Activated CD4-positive, CD25-positive, alpha-beta regulatory T cell treated with anti-CD3 and anti-CD28 coated beads, Interleukin-2, amount 50 U/mL, for 24 hours (primary cell): ENCODE measurements around the gene DMGDH.
A peak's percentile ranks its signal among the peaks of the same experiment; 100 is the strongest.
"Not testable (repeated sequence)": the region's sequence is repeated elsewhere in the genome, so short reads cannot be mapped to it uniquely, and the experiment has no call there.

Source experiments
- ATAC-seq, 2 donors: fragments of 150-1000 bp; cut with Tn5 transposase; one replicate each; pipeline ENCODE4 v1.10.0; 2021; ENCODE audit warnings: mild to moderate bottlenecking in 1 of 2, moderate library complexity in 1 of 2

The DMGDH gene

DNA sequence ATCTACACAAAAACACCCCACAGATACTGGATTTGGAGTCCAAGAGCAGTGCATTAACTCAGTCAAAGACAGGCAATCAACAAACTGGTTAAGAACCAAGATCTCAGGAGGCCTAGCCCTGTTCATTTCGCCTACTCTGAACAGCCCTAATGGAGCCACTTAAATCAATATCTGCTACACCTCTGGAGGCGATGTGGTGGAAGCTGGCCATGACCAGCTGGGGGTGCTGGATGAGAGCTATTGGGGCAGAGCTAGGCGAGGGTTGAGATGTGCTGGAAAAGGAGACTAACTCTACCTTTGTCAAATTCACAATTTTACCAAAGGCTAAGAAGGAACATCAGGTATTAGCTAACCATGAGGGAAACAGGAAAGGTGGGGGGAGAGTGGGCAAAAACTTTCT lies 61.1 kb downstream of the DMGDH start:
- ATAC-seq = no peak

DNA sequence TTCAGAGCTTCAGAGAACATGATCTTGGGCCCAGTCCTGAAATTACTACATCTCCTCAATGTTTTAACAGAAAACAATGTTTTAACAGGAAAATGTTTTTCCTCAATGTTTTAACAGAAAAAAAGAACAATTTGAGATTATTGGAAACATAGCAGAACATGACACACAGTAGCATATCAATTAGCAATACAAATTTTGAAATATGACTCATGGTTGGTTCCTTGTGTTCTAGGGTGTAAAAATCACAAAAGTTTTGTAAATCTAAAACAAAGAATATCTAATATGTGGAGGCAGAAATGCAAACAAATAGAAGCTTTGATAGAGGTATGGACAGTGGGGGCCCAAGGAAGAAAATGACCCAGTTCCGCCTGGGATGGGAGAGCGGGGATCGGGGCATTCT lies 61.6 kb downstream of the DMGDH start:
- ATAC-seq = no peak

DNA sequence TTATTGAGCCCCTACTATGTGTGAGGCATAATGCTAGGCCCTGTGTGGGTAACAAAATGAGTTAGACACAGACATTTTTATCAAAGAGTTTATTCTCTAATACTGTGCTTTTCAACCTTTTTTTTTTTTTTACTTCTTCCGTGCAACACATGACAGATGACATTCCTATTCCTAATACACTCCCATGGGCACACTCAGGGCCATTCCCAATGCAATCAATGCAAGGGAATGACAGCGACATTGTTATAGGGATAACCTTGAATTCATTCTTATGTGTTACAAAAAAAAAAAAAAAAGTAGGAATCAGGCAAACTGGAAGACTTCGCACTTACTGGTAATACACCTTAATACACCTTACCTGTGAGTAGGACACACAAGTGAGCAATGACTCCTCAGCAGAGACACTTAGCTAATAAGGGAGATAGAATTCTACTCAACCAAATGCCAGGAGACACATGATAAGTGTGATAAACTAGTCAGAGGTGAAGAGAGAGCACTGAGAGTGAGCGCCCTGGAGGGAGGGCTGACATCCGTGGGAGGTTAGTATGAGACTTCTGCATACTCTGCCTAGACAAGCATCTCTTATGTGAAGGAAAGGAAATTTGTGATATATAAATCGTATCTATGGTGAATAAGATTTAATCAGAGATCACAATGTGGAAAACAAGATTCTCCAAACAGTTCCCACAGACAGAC lies 63.4 kb downstream of the DMGDH start:
- no peak for ATAC-seq

DNA sequence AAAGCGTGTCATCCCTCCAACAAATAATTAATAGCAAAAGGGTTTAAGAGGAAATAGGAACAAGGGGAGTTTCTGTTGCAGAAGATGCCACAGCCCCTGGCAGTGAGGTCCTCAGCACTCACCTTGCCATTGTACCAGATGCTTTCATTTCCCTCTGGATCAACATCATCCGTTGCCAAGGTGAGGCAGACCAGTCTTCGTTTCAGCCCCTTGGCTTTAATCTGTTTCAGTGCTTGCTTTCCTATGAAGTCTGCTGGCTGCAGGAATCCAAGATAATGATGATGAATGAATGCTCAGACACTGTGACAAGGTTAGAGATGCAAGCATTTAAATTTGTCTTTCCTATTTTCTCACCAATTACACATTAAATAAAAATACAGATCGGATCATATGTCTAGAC lies 64.3 kb downstream of the DMGDH start:
- no peak for ATAC-seq

DNA sequence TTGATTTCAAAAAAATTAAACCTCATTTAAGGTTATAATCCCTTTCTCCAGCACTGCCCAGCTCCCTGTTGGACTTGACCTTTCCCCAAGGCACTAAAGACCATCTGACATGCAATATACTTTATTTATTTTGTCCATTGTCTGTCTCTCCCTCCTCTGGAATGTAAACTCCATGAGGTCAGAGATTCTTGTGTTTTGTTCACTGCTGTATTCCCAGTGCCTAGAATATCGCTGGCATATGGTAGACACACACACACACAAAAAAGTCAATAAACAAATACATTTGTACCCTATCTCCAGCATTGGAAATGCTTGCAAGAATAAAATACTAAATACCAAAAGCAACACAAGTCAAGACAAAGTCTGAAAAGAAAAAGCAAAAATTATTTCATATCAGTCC lies 67.1 kb downstream of the DMGDH start:
- ATAC-seq = no peak

DNA sequence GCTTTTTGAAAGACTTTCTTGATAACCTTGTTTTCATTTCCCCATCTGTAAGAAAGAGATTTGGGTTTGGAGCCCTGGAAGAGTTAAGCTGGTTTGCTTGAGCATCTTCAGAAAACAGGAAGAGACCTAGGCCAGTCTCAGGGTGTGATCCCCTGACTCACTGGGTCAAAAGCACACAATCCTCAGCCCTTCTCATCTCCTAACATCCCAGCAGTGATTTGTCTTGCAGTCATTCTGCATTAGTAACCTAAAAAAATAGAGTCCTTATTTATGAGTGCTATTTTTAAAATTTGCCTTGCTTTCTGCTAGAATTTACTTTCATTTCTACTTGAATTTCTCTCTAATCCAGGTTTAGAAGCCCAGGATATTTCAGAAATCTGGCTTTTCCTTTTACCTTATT lies 68.0 kb downstream of the DMGDH start:
- ATAC-seq = no peak

DNA sequence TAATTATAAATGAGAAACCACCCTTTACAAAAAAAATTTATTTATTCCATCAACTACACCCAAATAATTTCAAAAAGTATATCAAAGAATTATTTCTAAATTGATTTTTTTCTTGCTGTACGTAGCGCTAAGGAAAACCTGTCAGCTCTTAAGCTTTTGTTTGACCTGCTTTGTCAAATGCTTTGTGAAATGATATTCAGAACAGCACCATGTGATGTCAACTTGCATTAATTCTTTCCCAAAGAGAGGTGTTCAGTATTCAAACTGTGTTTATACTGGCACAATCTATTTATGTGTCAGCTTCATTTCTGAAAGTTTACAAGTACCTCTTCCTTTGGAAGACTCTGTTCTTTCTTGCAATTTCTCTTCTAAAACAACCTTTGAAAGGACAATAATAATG lies 72.4 kb downstream of the DMGDH start:
- ATAC-seq = no peak

DNA sequence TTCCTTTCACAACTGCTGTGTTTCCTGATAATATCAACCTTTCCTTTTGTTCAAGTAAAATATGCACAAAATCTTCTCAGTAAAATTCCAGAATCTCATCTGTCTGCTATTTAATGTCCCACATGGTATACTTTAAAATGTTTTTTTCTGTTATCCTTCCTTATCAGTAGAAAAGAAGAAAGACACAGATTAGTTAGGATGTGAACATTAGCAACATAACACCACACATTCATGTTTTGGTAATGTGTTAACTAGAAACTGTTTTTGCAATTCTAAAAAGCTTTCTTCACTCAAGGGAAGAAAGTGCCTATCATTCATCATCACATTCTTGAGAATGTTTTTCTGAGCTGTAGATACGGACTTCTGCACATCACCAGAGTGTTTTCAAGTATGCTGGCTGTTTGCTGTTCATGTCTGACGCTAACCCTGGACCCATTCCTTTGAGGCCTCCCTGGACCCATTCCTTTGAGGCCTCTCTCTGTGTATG lies 73.9 kb downstream of the DMGDH start:
- no peak for ATAC-seq

DNA sequence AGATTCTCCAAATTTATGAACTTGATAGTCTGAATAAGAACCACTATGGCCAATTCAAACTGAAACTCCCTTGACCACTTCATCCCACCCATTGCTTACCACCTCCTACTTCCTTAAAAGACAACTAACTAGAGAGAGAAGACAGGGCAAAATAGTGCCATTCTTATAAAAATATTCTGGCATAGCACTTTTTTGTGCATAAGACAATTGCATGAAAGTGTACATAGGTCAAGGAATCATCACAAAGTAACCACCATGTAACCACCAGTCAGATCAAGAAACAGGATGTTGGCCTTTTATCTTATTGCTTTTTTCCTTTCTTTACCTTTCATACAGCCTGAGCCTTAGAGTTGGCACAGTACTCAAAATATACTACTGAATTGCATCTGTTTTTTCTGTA lies 76.3 kb downstream of the DMGDH start:
- no peak for ATAC-seq

DNA sequence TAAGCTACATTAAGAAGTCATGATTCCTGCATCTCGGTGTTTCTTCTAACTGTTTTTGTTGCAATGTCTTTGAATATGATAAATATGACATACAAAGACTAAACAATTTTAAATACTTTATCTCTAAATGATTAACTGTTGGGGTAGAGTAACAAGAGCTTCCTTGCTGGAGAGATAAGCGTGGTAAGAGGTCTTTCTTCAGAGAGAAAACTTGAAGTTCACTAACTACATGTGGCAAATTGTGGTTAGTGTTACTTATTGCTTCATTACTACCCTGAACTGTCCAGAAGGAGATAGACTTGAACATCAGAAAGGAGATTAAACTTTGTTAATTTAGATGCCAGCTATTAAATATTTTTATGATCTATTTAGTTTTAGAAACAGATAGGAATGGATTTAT lies 77.3 kb downstream of the DMGDH start:
- ATAC-seq = no peak

DNA sequence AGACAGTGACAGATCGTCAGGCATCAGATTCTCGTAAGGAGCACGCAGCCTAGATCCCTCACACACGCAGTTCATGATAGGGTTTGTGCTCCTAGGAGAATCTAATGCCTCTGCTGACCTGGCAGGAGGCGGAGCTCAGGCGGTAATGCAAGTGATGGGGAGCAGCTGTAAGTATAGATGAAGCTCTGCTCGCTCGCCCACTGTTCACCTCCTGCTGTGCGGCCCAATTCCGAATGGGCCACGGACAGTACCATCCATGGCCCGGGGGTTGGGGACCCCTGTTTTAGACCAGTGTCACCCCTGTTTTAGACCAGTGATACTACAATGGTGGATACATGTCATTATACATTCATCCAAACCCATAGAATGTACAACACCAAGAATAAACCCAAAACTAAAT lies 80.4 kb downstream of the DMGDH start:
- ATAC-seq = no peak

DNA sequence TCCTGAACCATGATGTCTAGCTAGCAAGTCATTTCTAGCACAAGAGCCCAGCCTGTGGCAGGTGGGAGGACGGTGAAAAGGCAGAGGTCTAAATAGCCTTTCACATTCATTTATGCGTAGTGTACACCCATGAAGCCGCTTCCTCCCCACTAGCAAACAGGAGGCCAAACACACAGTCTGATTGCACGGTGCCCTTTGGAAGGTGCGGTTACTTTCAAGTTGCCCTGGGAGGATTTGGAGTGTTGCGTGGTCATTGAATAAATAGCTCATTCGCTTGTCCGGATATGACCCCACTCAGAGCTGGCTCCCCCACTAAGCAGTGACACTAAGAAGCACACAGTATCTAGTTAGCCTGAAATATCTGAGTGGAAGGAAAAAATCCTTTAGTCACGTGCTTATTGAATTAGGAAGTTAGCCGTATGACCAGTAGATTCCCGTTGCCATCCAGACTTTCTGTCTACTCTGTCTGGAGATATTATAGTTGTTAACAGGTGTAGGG lies 83.7 kb downstream of the DMGDH start:
- peak; percentile 82 for ATAC-seq

DNA sequence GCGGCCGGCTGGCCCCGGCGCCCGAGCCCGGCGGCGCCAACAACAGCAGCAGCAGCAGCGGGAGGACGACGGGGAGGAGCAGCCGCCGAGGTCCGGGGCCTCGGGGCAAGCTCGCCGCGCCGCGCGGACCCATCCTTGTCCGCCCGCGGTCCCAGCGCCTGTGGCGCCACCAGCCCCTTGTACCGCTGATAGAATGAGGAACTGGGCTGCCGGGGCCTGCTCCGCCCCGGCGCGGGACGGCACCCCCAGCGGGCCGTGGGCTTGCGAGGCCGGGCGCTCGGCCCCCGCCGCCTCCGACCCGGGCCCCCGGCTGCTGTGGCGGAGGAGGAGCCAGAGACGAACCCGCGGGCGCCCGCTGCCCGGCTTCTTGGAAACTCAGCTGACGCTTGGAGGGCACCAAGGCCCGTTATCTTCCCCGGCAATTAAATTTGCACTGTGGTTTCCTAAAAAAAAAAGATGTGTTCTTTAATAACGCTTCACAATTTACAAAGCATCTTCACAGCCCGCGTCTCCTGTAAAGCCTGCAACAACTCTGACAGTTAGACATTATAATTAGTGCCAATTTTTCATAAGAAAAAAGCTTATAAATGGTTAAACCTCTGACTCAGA lies 84.3 kb downstream of the DMGDH start, which contains the start of gene ARSB:
ARSB (minus strand) TSS at position 195 of the 609 bp plus-strand sequence; CDS start at position 133, 62 bp downstream.
- ATAC-seq = peak; percentile 42 to 47

DNA sequence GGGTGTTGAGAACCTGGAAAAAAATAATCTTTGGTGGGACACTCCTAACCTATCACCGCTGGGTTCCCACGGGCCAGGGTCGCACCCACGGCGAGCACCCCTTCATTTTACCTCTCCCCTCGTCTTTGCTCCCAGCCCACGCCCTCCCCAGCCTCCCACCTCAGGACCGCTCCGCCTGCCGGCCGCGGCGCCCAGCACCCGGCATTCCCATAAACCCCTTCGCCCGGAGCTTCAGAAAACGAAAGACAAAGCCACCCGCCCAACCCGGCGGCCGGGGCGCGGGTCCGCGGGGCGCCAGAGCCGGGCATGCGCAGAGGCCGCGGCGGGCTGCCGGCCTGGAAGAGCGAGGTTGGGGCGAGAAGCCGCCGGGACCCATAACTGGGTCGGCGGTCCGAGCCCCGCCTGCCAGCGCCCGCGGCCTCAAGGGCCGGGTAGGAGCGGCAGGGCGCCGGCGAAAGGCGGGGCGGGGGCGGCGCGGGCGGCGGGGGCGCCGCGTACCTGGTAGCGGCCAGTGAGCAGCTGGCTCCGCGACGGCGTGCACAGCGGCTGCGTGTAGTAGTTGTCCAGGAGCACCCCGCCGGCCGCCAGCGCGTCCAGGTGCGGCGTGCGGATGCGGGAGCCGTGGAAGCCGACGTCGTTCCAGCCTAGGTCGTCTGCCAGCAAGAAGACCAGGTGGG lies 84.9 kb downstream of the DMGDH start:
- peak; percentile 54 to 59 for ATAC-seq

DNA sequence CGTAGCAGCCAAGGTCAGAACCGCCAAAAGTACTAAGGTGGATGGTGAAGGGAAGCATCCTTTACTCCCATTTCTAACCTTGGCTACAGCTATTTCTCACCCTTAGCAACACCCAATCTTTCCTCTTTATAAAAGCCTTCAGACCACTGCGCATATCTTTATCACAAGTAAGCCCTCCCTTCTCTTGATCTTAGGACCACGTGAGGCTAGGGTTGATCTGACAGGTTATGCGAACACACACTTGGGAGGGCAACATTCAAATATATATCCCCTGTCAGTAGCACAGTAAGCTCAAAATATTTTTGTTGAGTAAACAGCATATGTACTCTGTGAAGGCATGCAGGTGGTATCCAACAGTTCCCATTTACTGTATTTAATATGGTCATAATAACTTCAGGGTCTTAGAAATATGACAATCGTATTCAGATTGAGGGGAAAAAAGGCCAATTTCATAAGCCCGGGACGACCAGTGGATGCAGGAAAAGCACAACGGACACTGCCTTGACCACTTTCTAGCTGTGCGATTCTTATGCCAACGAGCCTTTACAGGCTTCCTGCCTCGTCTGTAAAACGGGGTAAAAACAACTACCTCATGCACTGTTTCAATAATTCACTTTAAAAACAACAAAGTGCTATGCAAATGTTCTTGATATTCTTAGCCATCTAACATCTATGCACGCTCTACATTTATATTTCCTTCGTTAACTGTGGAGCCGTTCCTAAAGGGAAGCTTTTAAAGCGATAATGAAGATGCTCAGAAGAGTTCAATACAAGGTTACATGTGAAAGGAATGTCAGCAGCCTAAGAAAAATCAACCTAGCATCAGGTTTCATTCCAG lies 85.7 kb downstream of the DMGDH start:
- no peak for ATAC-seq

DNA sequence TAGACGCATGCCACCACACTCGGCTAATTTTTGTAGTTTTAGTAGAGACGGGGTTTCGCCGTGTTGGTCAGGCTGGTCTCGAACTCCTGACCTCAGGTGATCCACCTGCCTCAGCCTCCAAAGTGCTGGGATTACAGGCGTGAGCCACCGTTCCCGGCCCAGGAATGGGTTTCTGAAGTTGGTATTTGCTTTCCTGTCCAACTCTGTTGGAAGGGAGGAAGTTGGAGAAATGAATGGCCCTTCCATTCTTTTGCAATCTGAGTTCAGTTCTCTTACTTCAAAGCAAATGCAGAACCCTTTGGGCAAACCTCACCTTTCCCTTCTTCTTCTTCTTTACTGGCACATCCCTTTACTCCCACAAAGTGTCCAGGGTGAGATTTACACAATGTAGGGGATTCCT lies 86.3 kb downstream of the DMGDH start:
- ATAC-seq = not testable (repeated sequence)

DNA sequence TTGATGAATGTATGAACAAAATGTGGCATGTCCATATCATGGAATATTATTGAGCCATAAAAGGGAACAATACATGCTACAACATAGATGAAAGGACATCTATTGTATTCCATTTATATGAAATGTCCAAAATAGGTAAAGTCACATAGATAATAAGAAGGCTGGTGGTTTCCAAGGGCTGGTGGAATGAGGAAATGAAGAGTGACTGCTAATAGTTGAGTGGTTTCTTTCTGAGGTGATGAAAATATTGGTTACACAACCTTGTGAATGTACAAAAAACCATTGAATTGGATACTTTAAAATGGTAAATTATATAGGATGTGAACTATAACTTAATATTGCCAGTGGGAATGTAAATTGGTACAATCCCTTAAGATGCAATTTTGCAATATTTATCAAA lies 89.6 kb downstream of the DMGDH start:
- no peak for ATAC-seq

DNA sequence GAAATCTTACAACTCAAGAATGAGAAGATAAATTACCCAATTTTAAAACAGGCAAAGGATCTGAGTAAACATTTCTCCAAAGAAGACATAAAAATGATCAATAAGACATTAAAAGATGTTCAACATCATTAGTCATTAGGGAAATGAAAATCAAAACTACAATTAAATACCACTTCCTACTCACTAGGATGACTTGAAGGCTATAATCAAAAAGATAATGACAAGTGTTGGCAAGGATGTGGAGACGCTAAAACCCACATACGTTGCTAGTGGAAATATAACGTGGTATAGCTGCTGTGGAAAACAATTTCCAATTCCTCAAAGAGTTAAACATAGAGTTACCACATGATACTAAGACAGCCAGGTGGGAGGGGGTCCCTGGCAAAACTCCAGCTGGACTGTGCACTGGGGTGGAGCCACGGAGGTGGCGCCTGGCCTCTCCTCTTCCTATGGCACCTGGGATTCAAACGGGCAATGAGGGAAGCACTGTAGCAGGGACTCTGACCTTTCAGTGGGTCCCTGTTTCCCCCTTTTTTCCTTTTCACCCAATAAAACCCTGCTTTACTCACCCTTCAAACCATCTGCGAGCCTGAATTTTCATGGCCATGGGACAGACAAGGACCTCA lies 90.2 kb downstream of the DMGDH start:
- ATAC-seq = peak in 1 of 2 donors; percentile 42

DNA sequence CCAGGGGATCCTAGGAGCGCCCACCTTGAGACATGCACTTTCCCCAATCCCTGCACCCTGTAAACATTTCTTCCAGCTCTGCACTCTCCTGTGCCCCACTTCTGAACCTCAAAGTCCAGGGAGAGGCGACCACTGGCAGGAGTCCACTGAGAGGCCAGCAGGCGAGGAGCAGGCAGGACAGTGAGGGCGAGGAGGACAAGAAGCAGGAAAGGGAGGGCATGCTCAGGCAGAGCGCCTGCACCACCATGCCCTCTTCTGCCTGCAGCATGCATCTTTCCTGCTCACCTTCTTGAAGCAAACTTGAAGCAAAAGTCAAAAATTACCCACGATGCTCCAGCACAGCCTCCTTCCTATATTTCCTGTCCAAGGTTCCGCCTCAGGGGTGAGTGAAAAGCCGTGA lies 94.4 kb downstream of the DMGDH start:
- no peak for ATAC-seq

DNA sequence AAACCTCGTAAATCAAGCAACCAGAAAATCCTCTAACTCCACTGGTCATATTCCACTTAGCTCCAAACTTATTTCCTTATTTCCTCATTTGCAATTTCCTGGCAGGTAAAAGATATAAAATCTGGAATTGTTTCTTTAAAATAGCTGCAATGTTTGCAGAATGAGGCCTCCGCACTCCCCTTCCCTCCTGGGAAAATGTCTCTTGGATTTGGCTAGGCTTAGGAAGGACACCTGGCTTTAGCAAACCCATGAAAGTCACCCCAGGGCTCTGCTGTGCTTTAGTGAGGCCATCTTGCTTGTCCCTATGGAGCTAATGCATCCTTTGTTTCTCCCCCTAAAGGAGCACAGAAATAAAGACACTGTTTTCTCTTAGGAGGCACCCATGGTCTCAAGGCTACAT lies 94.9 kb downstream of the DMGDH start:
- no peak for ATAC-seq

DNA sequence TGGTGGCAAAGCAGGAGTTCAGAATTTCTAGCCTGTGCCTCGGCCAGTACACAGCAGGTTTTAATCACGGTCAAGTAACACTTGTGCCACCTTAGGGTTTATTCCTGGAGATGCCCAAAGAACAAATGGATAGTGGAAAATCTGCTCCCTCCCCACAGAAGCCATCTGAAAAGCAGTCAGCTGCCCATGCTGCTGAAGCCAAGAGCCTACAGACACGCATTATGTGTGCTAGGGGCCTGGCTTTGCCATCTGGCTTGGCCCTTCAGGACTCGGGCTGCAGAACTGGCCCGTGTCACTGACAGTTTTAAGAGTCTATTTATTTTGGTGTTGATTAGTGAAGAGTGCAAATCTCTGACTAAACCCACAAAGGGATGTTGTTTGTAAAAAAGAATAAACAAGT lies 95.5 kb downstream of the DMGDH start:
- ATAC-seq = no peak

DNA sequence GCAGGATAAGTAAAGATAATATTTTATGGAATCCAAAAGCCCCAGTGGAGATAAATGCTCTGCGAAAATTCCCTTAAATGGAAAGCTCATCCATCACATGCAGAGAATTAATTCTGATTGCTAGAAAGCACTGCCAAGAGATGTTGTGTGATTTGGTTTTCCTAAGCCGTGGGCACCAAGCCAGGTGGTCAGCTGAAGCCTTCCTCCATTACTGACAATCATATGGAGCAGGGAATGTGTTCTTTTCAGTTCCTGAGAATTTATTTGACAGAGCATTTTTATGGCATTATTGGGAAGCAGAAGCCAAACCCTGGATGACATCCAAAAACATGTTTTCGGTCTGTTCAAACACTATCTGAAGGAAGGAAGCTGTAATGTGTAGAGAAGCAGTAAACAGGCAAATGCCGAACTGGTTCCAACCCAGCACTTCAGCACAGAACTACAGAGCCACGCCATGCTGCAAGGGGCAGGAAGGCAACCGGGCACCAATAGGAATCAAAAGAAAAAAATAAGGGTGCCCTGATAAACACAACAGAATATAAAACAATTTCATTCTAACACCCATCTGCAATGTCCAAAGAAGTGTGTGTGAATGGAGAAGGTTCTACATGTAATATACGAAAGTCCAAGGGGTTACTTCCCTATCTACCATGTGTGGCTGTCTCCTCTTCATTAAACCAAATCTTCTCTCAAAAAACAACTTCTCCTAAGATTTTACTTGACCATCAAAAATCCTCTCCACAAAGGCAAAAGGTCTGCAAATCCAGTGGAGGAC lies 96.6 kb downstream of the DMGDH start:
- no peak for ATAC-seq
